ENCODE measurements around the gene BTNL8. TPM values are rescaled to one million over a fixed set of nuclear protein-coding genes. Genes with fewer than 3 reads are reported as not detected.
"Not testable (repeated sequence)": the region's sequence is repeated elsewhere in the genome, so short reads cannot be mapped to it uniquely, and the experiment has no call there.

BTNL8 gene
- total RNA-seq, 1 donor from 2014 or later, result not detected

GRCh38 chr5:180874804-180875582, 24.0 kb upstream of the BTNL8 start:
- DNase-seq (ENCODE audit: low read depth), result no peak

GRCh38 chr5:180875860-180876426, 23.0 kb upstream of the BTNL8 start:
- DNase-seq (ENCODE audit: low read depth), result no peak

- DNase-seq (ENCODE audit: low read depth), result not testable (repeated sequence)
These were observed 13.0 kb upstream of the BTNL8 start for GRCh38 chr5:180885845-180886529.

DNA sequence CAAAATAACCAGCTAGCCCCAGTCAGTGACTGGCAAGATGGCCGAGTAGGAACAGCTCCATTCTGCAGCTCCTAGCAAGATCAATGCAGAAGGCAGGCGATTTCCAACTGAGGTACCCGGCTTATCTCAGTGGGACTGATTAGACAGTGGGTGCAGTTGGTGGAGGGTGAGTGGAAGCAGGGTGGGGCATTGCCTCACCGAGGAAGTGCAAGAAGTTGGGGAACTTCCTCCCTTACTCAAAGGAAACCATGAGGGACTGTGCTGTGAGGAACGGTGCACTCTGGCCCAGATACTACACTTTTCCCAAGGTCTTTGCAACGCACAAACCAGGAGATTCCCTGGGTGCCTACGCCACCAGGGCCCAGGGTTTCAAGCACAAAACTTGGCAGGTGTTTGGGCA, 9.6 kb upstream of the BTNL8 start:
- DNase-seq (ENCODE audit: low read depth), result no peak

DNA sequence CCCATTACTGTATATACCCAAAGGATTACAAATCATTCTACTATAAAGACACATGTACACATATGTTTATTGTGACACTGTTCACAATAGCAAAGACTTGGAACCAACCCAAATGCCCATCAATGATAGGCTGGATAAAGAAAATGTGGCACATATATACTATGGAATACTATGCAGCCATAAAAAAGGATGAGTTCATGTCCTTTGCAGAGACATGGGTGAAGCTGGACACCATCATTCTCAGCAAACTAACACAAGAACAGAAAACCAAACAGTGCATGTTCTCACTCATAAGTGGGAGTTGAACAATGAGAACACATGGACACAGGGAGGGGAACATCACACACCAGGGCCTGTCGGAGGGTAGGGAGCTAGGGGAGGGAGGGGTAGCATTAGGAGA, 3.6 kb upstream of the BTNL8 start:
- DNase-seq (ENCODE audit: low read depth), result not testable (repeated sequence)

DNA sequence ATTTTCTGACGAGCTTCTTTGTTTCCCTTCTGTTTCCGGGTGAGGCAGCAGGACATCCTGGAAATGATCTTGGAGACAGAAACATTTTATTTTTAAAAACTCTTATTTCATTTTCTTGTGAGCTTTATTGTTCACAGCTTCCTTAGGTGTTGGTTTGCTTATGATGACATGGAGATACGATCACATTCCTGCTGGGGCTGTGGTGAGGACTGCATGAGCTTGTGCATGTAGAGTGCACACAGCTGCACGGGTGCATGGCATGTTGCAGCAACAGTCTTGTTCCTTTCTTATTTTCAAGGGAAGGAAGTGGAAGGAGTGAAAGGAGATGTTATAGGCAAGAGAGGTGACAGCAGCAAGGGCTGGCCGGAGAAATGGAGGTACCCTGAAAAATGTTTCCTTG, 1.2 kb downstream of the BTNL8 start:
- no peak for DNase-seq (ENCODE audit: low read depth)

GRCh38 chr5:180901319-180902009, 2.5 kb downstream of the BTNL8 start:
- DNase-seq (ENCODE audit: low read depth), result no peak

GRCh38 chr5:180908400-180908799, 9.4 kb downstream of the BTNL8 start:
- no peak for DNase-seq (ENCODE audit: low read depth)

DNA sequence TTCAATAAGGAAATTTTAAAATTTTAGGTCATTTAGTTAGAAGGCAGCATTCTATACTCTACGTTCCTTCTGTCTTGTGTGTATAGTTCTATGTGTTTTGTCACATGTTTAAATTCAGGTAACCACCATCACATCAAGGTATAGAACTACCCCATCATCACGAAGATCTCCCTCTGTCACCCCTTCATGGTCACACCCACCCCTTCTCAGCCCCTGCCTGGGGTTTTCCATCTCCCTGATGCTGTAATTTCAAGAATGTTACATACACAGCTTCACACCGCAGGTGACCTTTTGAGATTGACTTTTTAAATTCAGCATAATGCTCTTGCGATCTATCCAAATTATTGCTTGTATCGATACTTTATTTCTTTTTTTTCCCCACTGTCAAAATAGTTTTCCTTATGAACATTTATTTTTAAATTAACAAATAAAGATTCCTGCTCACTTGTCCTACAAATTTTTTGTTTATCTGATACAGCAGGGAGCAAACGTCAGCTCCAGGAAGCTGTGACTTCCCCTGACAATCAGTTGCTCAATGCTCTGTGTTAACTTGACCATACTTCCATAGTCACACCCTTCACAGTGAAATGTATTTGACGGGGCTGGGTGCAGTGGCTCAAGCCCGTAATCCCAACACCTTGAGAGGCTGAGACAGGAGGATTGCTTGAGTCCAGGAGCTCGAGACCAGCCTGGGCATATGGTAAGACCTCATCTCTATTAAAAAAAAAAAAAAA, 10.2 kb downstream of the BTNL8 start:
- no peak for DNase-seq (ENCODE audit: low read depth)

DNA sequence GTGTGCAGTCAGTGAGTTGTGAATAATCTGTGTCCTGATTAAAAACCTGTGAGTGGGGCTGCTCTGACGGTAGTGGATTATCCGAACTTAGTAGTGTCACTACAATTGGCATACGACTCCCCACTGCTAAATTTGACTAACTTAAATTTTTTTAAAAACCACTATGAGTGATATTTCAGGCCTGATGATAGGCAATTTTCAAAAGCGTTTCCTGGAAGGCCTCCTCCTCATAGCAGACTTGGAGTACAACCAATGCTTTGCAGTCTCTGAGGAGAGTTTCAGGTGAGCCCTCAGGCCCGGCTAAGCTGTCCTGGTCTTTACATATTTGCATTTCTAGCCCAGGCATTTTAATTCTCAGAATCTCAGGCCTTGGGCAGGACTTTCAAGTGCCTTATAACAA, 10.8 kb downstream of the BTNL8 start:
- DNase-seq (ENCODE audit: low read depth), result no peak

- DNase-seq (ENCODE audit: low read depth), result no peak
These were observed 11.2 kb downstream of the BTNL8 start for GRCh38 chr5:180910182-180910581.

GRCh38 chr5:180910735-180911134, 11.8 kb downstream of the BTNL8 start:
- peak; percentile 54 for DNase-seq (ENCODE audit: low read depth)

DNA sequence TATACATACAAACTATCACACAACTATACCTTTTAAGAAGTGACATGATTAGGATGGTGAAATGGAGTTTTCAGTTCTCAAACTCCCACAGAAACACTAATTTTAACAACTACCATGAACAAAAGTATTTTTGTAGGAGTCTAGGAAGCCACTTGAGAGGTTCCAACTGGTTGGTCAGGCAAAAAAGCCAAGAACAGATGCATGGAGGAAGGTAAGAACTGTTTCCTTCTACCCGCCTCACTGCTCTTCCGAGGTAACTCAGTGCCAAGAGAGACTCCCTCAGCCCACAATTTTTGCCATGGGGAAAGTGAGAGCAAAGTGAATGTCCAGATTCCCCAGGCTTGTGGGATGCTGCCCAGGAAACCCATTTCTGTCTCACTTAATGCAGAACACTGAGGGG, 15.7 kb downstream of the BTNL8 start:
- DNase-seq (ENCODE audit: low read depth), result no peak

DNA sequence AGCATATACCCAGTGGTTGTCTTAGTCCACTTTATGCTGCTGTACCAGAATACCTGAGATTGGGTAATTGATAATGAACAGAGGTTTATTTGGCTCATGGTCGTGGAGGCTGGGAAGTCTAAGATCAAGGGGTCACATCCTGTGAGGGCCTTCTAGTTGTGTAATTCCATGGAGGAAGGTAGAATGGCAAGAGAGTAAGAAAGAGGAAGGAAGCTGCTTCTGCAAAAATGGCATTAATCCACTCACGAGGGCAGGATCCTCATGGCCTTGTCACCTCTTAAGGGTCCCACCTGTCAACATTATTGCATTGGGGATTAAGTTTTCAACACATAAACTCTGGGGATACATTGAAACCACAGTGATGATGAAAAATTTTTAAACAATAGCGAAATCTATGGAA, 17.0 kb downstream of the BTNL8 start:
- no peak for DNase-seq (ENCODE audit: low read depth)

DNA sequence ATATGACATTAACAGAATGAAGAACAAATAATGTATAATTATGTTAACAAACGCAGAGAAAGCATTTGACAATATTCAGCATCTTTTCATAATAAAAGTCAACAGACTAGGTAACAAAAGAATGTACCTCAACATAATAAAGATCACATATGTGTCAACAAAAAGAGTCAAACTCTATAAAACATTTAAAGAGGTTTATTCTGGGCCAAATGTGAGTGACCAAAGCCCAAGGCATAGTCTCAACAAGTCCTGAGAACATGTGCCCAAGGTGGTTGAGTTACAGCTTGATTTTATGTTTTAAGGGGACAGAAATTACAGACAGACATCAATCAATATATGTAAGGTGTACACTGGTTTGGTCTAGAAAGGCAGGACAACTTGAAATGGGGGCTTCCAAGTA, 19.4 kb downstream of the BTNL8 start:
- no peak for DNase-seq (ENCODE audit: low read depth)

- no peak for DNase-seq (ENCODE audit: low read depth)
These were observed 21.8 kb downstream of the BTNL8 start for GRCh38 chr5:180920710-180921109.

DNA sequence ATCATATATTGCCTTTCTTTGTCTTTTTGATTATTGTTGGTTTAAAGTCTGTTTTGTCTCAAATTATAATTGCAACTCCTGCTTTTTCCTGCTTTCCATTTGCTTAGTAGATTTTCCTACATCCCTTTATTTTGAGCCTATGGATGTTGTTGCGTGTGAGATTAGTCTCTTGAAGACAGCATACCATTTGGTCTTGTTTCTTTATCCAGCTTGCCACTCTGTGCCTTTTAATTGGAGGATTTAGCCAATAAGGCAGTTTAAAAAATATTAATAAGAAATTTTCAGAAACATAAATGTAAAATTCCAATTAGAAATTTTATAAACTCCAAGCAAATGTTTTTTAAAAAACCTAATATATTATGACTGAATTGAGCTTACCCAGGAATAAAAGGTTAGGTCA, 24.0 kb downstream of the BTNL8 start:
- no peak for DNase-seq (ENCODE audit: low read depth)

DNA sequence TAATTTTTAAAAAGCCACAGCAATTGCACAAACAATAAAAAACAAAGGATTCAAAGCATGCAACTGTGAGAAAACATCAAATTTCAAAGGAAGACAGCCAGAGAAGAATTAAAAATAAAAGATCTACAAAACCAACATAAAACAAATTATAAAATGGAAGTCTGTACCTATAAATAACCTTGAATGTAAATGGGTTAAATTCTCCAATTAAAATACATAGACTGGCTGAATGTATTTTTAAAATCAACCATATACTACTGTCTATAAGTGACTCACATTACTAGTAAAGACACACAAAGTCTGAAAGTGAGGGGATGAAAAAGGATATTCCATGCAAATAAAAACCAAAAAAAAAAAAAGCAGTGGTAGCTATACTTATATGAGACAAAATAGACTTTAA, 33.7 kb downstream of the BTNL8 start:
- DNase-seq (ENCODE audit: low read depth), result no peak

- DNase-seq (ENCODE audit: low read depth), result no peak
These were observed 36.2 kb downstream of the BTNL8 start for GRCh38 chr5:180935203-180935602.

- no peak for DNase-seq (ENCODE audit: low read depth)
These were observed 39.3 kb downstream of the BTNL8 start for GRCh38 chr5:180938294-180938693.

DNA sequence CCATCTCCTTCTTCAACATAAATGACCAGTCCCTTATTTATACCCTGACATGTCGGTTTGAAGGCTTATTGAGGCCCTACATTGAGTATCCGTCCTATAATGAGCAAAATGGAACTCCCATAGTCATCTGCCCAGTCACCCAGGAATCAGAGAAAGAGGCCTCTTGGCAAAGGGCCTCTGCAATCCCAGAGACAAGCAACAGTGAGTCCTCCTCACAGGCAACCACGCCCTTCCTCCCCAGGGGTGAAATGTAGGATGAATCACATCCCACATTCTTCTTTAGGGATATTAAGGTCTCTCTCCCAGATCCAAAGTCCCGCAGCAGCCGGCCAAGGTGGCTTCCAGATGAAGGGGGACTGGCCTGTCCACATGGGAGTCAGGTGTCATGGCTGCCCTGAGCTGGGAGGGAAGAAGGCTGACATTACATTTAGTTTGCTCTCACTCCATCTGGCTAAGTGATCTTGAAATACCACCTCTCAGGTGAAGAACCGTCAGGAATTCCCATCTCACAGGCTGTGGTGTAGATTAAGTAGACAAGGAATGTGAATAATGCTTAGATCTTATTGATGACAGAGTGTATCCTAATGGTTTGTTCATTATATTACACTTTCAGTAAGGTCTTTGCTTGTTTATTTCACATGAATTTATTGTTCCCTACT, 51.5 kb downstream of the BTNL8 start:
- DNase-seq (ENCODE audit: low read depth), result no peak

All from myocyte (in vitro differentiated cells).